Renal cortical epithelial cell (primary cell): ENCODE measurements around the gene VASH2. TPM values are rescaled to one million over a fixed set of nuclear protein-coding genes. Genes with fewer than 3 reads are reported as not detected.

Source experiments
- DNase-seq: peaks from one replicate; pipeline ENCODE4 v3.0.0-alpha.2; 2011; ENCODE audit warnings: low read depth
- total RNA-seq: library from RNA; depleted of rRNA; stranded (reverse); fragments of >200 nt; gene quantifications from 2 replicates; pipeline ENCODE4 v1.2.3, GENCODE V29; 2014

The VASH2 gene
- total RNA-seq, 1 donor from 2014 or later, result 0.35 TPM

- DNase-seq, result no peak
Measured at GRCh38 chr1:213035573-213035972, 85.2 kb downstream of the VASH2 start.

Other genes starting within 250 kb of the VASH2 start
- 31.8 and 38.4 TPM in 2 replicates for gene NSL1, start 158.8 kb upstream of the VASH2 start, total RNA-seq
- gene TATDN3, start 158.6 kb upstream of the VASH2 start, total RNA-seq, result 16.0 and 17.6 TPM in 2 replicates
- gene SPATA45, start 102.9 kb upstream of the VASH2 start, total RNA-seq, result 0.30 TPM in 1 of 2 replicates, not detected in the other
- gene FLVCR1, start 92.3 kb upstream of the VASH2 start, total RNA-seq, result 12.9 and 24.8 TPM in 2 replicates
- 43.7 and 44.3 TPM in 2 replicates for gene ANGEL2, start 65.3 kb downstream of the VASH2 start, total RNA-seq
- 25.5 and 28.2 TPM in 2 replicates for gene RPS6KC1, start 100.7 kb downstream of the VASH2 start, total RNA-seq